Ascending aorta (tissue), 2 donors: ENCODE results near the gene HS3ST6. TPM values are rescaled to one million over a fixed set of nuclear protein-coding genes. Genes with fewer than 3 reads are reported as not detected.
"Not testable (repeated sequence)": the region's sequence is repeated elsewhere in the genome, so short reads cannot be mapped to it uniquely, and the experiment has no call there.

Source experiments
- DNase-seq, 2 donors: peaks; one replicate each; pipeline ENCODE4 v3.0.0-alpha.2; 2019; ENCODE audit warnings: low spot score in 2 of 2
- H3K27ac ChIP-seq, 2 donors: fragments of 200-600 bp; sonication (generic); one replicate each; pipeline ENCODE4 v1.5.1; 2016 to 2017; ENCODE audit warnings: mild to moderate bottlenecking in 1 of 2
- H3K27me3 ChIP-seq: fragments of 200-600 bp; sonication (generic); one replicate; pipeline ENCODE4 v1.5.1; 2017
- H3K36me3 ChIP-seq, 2 donors: fragments of 200-600 bp; sonication (generic); one replicate each; pipeline ENCODE4 v1.5.1; 2016
- H3K4me1 ChIP-seq, 2 donors: fragments of 200-600 bp; sonication (generic); one replicate each; pipeline ENCODE4 v1.5.1; 2016 to 2017; ENCODE audit warnings: mild to moderate bottlenecking in 1 of 2
- H3K4me3 ChIP-seq, 2 donors: fragments of 200-600 bp; sonication (generic); one replicate each; pipeline ENCODE4 v1.5.1; 2016 to 2017; ENCODE audit warnings: mild to moderate bottlenecking in 1 of 2
- H3K9me3 ChIP-seq, 2 donors: fragments of 200-600 bp; sonication (generic); one replicate each; pipeline ENCODE4 v1.5.1; 2016
- intact Hi-C: fragments of 100-400 bp; cut with DNase I; formaldehyde crosslinking; loops from one replicate; pipeline ENCODE4 v1.15.1; 2023
- total RNA-seq: library from RNA; depleted of rRNA; stranded (reverse); fragments of >200 nt; gene quantifications from one replicate; pipeline ENCODE4 v1.1.0, GENCODE V29; 2016
- TF ChIP-seq, protein P1 (sequence below), 3 experiments: fragments of 200-600 bp in 2 of 3; fragments of 450-650 bp in 1 of 3; sonication (generic) in 2 of 3; IDR thresholded peaks; one replicate each; pipeline ENCODE4 v1.5.1; 2016 to 2019; ENCODE audit warnings: antibody characterized with exemption in 3 of 3, mild to moderate bottlenecking in 1 of 3, moderate library complexity in 1 of 3

HS3ST6 gene
- total RNA-seq, 1 donor from 2014 or later: not detected

- Histone ChIP-seq H3K9me3 (no peaks in the 10 kb centered on the region), H3K4me1 (no peaks in the 10 kb centered on the region), H3K27ac (no peak overlapping the region), H3K27me3 (no peaks in the 10 kb centered on the region), H3K4me3 (no peak overlapping the region), H3K36me3 (no peaks in the 10 kb centered on the region)
- TF ChIP-seq, protein P1, sequence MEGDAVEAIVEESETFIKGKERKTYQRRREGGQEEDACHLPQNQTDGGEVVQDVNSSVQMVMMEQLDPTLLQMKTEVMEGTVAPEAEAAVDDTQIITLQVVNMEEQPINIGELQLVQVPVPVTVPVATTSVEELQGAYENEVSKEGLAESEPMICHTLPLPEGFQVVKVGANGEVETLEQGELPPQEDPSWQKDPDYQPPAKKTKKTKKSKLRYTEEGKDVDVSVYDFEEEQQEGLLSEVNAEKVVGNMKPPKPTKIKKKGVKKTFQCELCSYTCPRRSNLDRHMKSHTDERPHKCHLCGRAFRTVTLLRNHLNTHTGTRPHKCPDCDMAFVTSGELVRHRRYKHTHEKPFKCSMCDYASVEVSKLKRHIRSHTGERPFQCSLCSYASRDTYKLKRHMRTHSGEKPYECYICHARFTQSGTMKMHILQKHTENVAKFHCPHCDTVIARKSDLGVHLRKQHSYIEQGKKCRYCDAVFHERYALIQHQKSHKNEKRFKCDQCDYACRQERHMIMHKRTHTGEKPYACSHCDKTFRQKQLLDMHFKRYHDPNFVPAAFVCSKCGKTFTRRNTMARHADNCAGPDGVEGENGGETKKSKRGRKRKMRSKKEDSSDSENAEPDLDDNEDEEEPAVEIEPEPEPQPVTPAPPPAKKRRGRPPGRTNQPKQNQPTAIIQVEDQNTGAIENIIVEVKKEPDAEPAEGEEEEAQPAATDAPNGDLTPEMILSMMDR (IDR thresholded peaks at IDR 0.05): no peak
- no peak for DNase-seq
- intact Hi-C loops: no loop called here
Measured at GRCh38 chr16:1884889-1885288, 33.3 kb downstream of the HS3ST6 start.

DNA sequence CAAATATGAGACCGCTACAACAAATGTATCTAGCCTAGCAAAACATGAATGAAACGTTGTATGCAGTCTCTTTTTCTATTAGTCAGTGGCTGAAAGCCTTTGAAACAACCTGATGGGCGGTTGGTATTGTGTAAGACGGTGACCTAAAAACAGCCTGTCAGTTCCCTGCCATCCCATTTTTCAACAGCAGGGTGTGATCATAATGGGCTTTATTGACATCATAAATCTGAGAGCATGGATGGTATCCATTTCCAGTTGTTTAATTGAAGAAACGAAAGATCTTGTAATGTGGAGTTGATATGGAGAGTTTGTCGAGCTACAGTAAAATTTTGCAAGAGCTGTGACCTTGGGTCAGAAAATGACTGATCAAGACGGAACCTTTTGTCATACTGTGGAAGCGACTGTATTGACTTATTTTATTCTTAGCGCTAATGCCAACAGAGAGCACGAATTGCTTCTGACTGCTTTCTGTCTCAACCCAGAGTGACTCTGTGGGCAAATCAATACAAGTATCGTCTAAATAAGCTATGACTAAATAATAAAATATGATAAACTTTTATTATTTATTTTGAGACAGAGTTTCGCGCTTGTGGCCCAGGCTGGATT, 34.0 kb downstream of the HS3ST6 start:
- no peaks in the 10 kb centered on the region for H3K27me3 ChIP-seq
- no peak overlapping the region for H3K4me3 ChIP-seq
- DNase-seq: no peak
- no peak overlapping the region for H3K27ac ChIP-seq
- intact Hi-C loops: no loop called here
- H3K36me3 ChIP-seq: no peaks in the 10 kb centered on the region
- no peaks in the 10 kb centered on the region for H3K4me1 ChIP-seq
- TF ChIP-seq, protein P1 (IDR thresholded peaks at IDR 0.05): no peak
- no peaks in the 10 kb centered on the region for H3K9me3 ChIP-seq

DNA sequence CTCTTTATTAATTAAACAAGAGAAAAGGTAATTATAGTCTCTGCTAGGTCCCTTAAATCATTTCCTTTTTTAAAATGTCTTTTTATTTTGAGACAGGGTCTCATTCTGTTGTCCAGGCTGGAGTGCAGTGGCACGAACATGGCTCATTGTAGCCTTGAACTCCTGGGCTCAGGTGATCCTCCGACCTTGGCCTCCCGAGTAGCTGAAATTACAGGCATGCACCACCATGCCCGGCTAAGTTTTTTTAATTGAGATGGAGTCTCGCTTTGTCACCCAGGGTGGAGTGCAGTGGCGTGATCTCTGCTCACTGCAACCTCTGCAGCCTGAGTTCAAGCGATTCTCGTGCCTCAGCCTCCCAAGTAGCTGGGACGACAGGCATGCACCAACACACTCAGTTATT, 37.0 kb downstream of the HS3ST6 start:
- intact Hi-C loops: not testable (repeated sequence)

GRCh38 chr16:1879477-1879876, 38.7 kb downstream of the HS3ST6 start:
- intact Hi-C loops: no loop called here

More for the DNA sequence above, 37.0 kb downstream of the HS3ST6 start:
- not testable (repeated sequence) for H3K4me1 ChIP-seq, H3K9me3 ChIP-seq, H3K4me3 ChIP-seq, H3K27me3 ChIP-seq, H3K36me3 ChIP-seq, DNase-seq, H3K27ac ChIP-seq

DNA sequence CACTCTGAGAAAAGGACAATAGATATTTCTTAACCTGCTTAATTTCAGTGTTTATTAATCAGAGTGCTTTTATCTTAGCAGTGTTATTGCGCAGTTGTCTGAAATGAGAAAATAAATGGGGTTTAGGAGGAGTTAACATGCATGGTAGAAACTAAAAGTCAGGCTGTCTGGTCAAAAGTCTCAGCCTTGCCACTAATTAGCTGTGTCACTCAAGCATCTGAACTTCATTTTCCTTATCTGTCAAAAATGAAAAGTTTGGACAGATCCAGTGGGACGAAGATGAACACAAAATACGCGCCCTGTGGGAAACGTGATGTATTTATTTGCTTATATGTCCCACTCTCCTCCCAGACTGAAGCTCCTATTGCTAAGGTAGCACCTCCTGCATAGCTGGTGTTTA, 40.0 kb downstream of the HS3ST6 start:
- intact Hi-C loops: no loop called here
- Histone ChIP-seq H3K36me3 (no peaks in the 10 kb centered on the region), H3K27me3 (no peaks in the 10 kb centered on the region), H3K4me3 (no peak overlapping the region), H3K9me3 (no peaks in the 10 kb centered on the region), H3K4me1 (no peaks in the 10 kb centered on the region), H3K27ac (no peak overlapping the region)
- DNase-seq: no peak
- TF ChIP-seq, protein P1 (IDR thresholded peaks at IDR 0.05): no peak

More at GRCh38 chr16:1879477-1879876, 38.7 kb downstream of the HS3ST6 start:
- H3K4me1 ChIP-seq: no peaks in the 10 kb centered on the region
- no peaks in the 10 kb centered on the region for H3K9me3 ChIP-seq
- TF ChIP-seq, protein P1 (IDR thresholded peaks at IDR 0.05): no peak
- no peak overlapping the region for H3K27ac ChIP-seq
- no peaks in the 10 kb centered on the region for H3K36me3 ChIP-seq
- no peak for DNase-seq
- H3K4me3 ChIP-seq: no peak overlapping the region
- no peaks in the 10 kb centered on the region for H3K27me3 ChIP-seq

- TF ChIP-seq, protein P1 (IDR thresholded peaks at IDR 0.05): no peak
- no peak for DNase-seq
Measured at GRCh38 chr16:1877804-1878203, 40.4 kb downstream of the HS3ST6 start.

More at GRCh38 chr16:1877804-1878203, 40.4 kb downstream of the HS3ST6 start:
- Histone ChIP-seq H3K9me3 (no peaks in the 10 kb centered on the region), H3K27ac (no peak overlapping the region), H3K4me1 (no peaks in the 10 kb centered on the region), H3K36me3 (no peaks in the 10 kb centered on the region), H3K4me3 (no peak overlapping the region), H3K27me3 (no peaks in the 10 kb centered on the region)
- intact Hi-C loops: no loop called here
